Natural killer cell treated with Interleukin-12 subunit alpha and Interleukin-12 subunit beta and Interleukin-15 and Interleukin-18, amount 100 ng/mL, for 72 hours (primary cell): ENCODE measurements around the gene CDC40. TPM values are rescaled to one million over a fixed set of nuclear protein-coding genes. Genes with fewer than 3 reads are reported as not detected.

Experiments used
- ATAC-seq, 2 donors: fragments of 150-1000 bp; cut with Tn5 transposase in 1 of 2; sonication (Bioruptor Pico), chemical (Tn5 transposase) in 1 of 2; 2 replicates each; pipeline ENCODE4 v1.10.0; 2021
- DNase-seq: peaks from one replicate; pipeline ENCODE4 v3.0.0; 2022; ENCODE audit warnings: low spot score
- H3K27ac Mint-ChIP-seq, 2 donors: 1 replicate in 1 of 2; 2 replicates in 1 of 2; pipeline ENCODE4 v1.8.0; 2022; ENCODE audit warnings: mixed read lengths in 2 of 2, mild to moderate bottlenecking in 1 of 2, moderate library complexity in 1 of 2
- H3K27me3 Mint-ChIP-seq, 2 donors: 1 replicate in 1 of 2; 2 replicates in 1 of 2; pipeline ENCODE4 v1.8.0; 2022; ENCODE audit warnings: mixed read lengths in 2 of 2
- H3K36me3 Mint-ChIP-seq: one replicate; pipeline ENCODE4 v1.8.0; 2022; ENCODE audit warnings: mixed read lengths
- H3K4me1 Mint-ChIP-seq, 2 donors: 1 replicate in 1 of 2; 2 replicates in 1 of 2; pipeline ENCODE4 v1.8.0; 2022; ENCODE audit warnings: low read depth in 2 of 2, mixed read lengths in 2 of 2, mild to moderate bottlenecking in 1 of 2
- H3K4me3 Mint-ChIP-seq: one replicate; pipeline ENCODE4 v1.8.0; 2022; ENCODE audit warnings: mixed read lengths
- H3K9me3 Mint-ChIP-seq: 2 replicates; pipeline ENCODE4 v1.8.0; 2022; ENCODE audit warnings: mixed read lengths
- total RNA-seq, 2 donors: library from RNA; stranded (reverse); gene quantifications; one replicate each; pipeline ENCODE4 v1.2.3, GENCODE V29; 2022

CDC40 gene
- total RNA-seq, 2 donors from 2014 or later = 26.0 to 30.6 TPM

DNA sequence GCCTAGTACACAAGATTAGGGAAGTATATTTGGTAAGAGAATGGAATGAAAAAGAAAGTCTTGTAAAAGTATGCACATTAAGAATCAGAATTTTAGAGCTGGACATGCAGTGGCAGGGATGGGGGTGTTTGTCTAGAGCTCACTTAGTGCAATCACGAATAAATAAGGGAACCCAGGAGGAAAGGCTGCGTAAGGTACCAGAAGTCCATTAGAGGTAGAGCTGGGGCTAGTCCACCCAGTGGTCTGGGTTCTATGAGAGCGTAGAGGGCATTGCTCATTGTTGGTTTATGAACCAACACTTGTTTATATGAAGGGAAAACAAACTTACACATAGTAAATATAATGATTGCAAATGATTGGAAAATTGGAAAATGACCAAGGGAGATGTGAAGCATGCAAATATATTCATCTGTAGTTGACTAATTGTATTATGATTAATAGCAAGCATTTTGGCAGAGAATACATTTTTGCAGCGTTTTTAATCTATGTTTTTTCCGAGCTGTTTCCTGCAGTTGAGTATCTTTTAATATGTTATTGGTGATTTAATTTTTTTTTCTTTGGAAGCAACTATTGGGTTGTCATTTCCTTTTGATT is 3.2 kb downstream of the CDC40 start:
- Mint-ChIP-seq H3K27me3 (peaks cover 0 to 3% of the 10 kb centered on the region in 2 donors), H3K9me3 (no peaks in the 10 kb centered on the region), H3K4me1 (peaks cover 9 to 15% of the 10 kb centered on the region in 2 donors), H3K4me3 (no peak overlapping the region), H3K27ac (no peak overlapping the region), H3K36me3 (no peaks in the 10 kb centered on the region)
- no peak for ATAC-seq
- no peak for DNase-seq

DNA sequence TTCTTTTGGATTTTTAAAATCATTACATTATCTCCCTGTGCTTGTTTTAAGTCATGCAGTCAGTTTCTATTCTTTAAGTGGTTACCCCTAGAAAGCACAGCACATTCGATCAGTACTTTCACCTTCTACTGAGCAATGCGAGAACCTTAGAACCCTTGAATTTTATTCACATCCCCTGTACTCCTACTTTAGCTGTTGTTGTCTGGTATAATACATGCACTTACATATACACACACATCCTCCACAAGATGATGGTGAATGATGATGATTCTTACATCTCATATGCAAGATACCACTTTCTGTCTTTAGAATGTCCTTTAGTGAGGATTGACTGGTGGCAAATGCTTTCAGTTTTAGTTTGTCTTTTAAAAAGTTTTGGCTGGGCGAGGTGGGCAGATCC is 5.7 kb downstream of the CDC40 start:
- H3K27ac Mint-ChIP-seq = peak overlapping the region; percentile 22 to 62
- no peaks in the 10 kb centered on the region for H3K27me3 Mint-ChIP-seq
- H3K9me3 Mint-ChIP-seq = no peaks in the 10 kb centered on the region
- DNase-seq (no peak), ATAC-seq (peak; percentile 48 to 66)
- H3K4me3 Mint-ChIP-seq = peak overlapping the region; percentile 66
- peaks cover 10 to 11% of the 10 kb centered on the region in 2 donors for H3K4me1 Mint-ChIP-seq
- H3K36me3 Mint-ChIP-seq = no peaks in the 10 kb centered on the region

DNA sequence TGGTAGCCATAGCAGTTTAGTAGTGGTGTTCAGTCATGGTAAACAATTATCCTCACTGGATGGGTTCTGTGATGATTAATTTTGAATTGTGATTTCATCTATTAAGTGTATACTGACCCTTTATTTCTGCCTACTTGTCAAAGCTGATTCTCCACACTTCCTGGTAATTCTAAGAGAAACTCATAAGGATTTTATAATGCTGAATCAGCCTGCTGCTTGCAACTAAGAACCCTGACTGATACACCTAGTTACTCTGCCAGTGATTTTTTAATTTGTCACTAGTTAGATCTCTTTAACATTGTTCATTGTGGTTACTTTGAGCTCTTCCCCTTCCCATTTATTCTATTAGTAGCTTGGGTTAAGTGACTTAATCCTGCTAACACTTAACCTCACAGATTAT is 8.6 kb downstream of the CDC40 start:
- DNase-seq (no peak), ATAC-seq (no peak)
- no peak overlapping the region for H3K27ac Mint-ChIP-seq
- no peaks in the 10 kb centered on the region for H3K9me3 Mint-ChIP-seq
- H3K4me3 Mint-ChIP-seq = no peak overlapping the region
- H3K36me3 Mint-ChIP-seq = no peaks in the 10 kb centered on the region
- H3K4me1 Mint-ChIP-seq = peaks cover 10 to 11% of the 10 kb centered on the region in 2 donors
- no peaks in the 10 kb centered on the region for H3K27me3 Mint-ChIP-seq

DNA sequence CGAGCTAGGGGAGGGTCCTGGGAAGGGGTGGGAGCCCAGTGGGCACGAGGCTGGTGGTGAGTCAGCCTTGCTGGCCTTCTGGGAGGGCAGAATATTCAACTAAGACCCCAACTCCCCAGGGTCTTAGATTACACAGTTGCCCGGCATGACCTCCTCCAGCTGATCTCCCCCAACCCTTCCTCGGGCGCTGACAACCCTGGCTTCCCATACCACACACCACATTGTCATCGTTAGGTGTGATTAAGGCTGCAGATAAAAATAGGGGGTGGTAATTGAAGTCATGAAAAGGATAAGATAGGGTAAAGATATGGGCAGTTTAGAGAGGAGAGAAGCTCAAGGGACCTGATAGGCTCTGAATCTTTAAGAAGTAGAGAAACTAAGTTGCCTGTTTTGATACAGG is 10.5 kb downstream of the CDC40 start:
- Mint-ChIP-seq H3K4me3 (no peak overlapping the region), H3K36me3 (no peaks in the 10 kb centered on the region), H3K27me3 (no peaks in the 10 kb centered on the region), H3K4me1 (peaks cover 6 to 9% of the 10 kb centered on the region in 2 donors), H3K27ac (no peak overlapping the region), H3K9me3 (no peaks in the 10 kb centered on the region)
- ATAC-seq = peak in 1 of 2 donors; percentile 24
- DNase-seq = no peak

DNA sequence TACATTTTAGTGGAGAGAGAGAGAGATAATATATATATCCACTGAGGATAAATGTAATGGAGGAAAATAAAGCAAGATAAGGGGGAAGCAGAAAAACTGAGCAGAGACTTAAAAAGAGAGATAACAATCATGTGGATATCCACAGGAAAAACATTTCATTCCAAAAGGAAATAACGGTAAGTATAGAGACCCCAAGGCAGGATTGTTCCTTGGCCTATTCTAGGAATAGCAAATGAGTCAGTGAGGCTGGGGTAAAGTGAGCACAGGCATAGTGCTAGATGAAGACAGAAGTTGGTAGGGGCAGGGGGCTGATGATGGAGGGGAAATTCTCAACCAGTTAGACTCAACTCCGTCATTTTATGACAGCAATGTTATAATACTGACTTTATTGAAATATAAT is 11.2 kb downstream of the CDC40 start:
- no peaks in the 10 kb centered on the region for H3K27me3 Mint-ChIP-seq
- H3K4me3 Mint-ChIP-seq = no peak overlapping the region
- H3K36me3 Mint-ChIP-seq = no peaks in the 10 kb centered on the region
- H3K9me3 Mint-ChIP-seq = no peaks in the 10 kb centered on the region
- H3K27ac Mint-ChIP-seq = no peak overlapping the region
- peaks cover 0 to 5% of the 10 kb centered on the region in 2 donors for H3K4me1 Mint-ChIP-seq
- DNase-seq = no peak
- no peak for ATAC-seq

DNA sequence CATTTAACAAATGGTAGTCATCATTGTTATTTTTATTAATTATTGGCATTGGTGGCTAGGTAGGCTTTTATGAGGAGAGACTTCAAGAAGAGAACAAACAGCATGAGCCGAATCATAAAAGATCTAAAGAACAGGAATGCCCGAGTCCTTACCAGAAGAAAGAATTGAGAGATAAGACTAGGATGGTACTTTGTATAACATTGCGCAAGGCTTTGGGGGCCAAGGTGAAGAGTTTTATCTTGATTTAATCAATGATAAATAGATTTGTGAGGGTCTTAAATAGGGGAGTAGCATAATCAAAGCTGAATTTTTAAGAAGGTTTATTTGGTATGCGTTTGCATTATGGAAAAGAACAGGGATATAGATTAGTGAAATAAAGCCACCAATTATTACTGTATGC is 15.4 kb downstream of the CDC40 start:
- no peak for DNase-seq
- no peaks in the 10 kb centered on the region for H3K27me3 Mint-ChIP-seq
- no peak overlapping the region for H3K27ac Mint-ChIP-seq
- no peak for ATAC-seq
- H3K9me3 Mint-ChIP-seq = no peaks in the 10 kb centered on the region
- H3K36me3 Mint-ChIP-seq = no peaks in the 10 kb centered on the region
- peaks cover 5 to 9% of the 10 kb centered on the region in 2 donors for H3K4me1 Mint-ChIP-seq
- H3K4me3 Mint-ChIP-seq = no peak overlapping the region

DNA sequence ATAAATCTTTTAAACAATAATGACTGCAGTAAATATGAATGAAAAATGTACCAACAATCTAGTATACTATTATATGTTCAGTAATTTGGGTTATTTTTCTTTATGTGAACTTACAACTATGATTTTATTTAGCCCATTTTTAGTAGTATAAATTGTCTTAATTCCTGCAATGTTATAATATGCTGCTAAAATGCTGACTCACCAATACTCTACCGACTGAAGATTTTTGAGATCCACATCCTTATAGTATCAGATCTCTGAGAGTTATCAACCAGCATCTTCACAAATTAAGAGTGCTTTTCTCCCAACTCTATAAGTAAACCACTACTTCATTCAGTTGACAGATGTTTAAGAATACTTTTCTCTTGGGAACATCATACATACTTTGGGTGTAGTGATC is 16.6 kb downstream of the CDC40 start:
- Mint-ChIP-seq H3K27me3 (no peaks in the 10 kb centered on the region), H3K4me3 (no peak overlapping the region), H3K9me3 (no peaks in the 10 kb centered on the region), H3K27ac (no peak overlapping the region), H3K4me1 (peaks cover 5 to 9% of the 10 kb centered on the region in 2 donors), H3K36me3 (no peaks in the 10 kb centered on the region)
- ATAC-seq (no peak), DNase-seq (no peak)

DNA sequence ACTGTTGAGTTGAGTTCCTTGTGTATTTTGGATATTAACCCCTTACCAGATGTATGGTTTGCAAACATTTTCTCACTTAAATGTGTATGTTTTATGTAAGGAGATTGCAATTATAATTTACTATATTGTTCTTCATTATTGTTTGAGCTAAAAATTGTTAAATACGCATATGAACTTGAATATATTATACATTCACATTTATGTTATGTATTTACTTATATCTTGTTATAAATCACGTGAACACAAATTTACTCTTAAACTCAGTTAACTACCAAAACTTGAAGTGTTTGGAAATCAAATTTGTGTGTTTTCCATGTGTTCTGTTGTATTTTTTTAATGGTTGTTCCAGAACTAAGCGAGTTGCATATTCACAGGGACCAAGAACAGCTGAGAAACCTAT is 18.3 kb downstream of the CDC40 start:
- ATAC-seq (no peak), DNase-seq (no peak)
- Mint-ChIP-seq H3K4me3 (no peak overlapping the region), H3K36me3 (no peaks in the 10 kb centered on the region), H3K4me1 (peaks cover 5 to 9% of the 10 kb centered on the region in 2 donors), H3K27me3 (no peaks in the 10 kb centered on the region), H3K9me3 (no peaks in the 10 kb centered on the region), H3K27ac (no peak overlapping the region)

DNA sequence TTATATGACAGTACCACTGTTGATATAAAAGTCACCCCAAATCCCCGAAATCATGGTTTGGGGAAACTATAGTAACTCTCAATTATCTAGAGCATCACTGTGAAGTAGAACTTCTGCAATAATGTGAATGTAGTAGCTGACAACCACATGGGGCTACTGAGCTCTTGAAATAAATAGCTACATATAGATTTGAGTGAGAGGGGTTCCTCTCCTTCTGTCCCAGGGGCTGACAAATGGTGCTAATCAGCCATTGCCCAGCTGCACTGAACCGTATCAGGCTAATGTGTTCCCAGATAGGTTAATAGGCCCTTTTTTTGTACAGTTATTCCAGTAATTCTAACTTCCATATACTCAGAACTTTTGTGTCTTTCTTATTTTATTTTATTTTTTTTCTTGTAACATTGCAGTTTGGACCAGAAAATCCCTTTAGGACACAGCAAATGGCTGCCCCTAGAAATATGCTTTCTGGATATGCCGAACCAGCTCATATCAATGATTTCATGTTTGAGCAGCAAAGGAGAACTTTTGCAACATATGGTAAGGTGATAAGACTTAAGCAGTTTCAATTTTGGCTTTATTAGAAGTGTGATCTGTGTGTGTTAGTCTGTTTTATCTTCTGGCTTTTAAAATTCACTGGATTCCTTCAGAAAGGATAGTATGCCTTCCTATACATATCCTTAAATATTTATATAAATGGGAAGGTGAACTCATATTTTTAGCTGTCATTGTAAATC is 21.1 kb downstream of the CDC40 start:
- Mint-ChIP-seq H3K4me1 (peaks cover 5 to 9% of the 10 kb centered on the region in 2 donors), H3K4me3 (no peak overlapping the region), H3K36me3 (no peaks in the 10 kb centered on the region), H3K9me3 (no peaks in the 10 kb centered on the region), H3K27ac (no peak overlapping the region), H3K27me3 (no peaks in the 10 kb centered on the region)
- ATAC-seq (no peak), DNase-seq (no peak)

DNA sequence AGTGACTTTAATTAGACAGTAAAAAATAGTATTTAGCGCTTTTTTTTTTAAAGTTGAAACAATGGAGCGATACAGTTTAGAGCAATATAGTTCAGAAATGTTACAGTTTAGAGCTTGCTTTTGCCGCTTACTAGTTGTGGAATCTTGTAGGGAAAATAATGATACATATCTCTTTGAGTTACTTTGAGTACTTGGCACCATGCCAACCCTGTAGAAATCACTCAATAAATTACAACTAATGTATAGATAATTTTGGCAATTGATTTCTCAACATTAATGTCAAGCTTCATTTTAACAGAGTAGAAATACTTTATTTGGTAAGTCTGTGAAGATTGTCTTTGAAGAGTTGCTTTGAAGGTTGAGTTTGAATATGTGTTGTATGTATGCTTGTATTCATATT is 27.4 kb downstream of the CDC40 start:
- Mint-ChIP-seq H3K4me1 (no peaks in the 10 kb centered on the region), H3K4me3 (no peak overlapping the region), H3K36me3 (peaks cover 8% of the 10 kb centered on the region), H3K27me3 (no peaks in the 10 kb centered on the region), H3K27ac (no peak overlapping the region), H3K9me3 (no peaks in the 10 kb centered on the region)
- ATAC-seq (no peak), DNase-seq (no peak)

DNA sequence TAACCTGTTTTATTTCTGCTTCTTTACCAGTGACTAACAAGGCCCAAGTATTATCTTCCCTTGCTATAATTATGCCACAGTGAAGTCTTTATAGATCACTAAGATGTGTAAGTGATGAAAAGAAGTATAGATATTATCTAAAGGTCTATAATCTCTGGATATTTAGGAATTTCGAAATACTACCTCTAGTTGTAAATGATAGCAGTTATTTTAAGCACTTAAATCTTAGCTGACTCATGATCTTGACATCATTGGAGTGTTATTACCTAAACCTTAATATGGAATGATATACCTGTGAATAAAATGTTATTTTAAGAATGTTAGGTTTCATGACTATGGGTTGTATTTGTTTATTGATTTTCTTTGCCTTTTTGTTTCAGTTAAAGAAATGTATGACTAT is 31.5 kb downstream of the CDC40 start:
- no peaks in the 10 kb centered on the region for H3K9me3 Mint-ChIP-seq
- no peak for ATAC-seq
- H3K27me3 Mint-ChIP-seq = no peaks in the 10 kb centered on the region
- H3K27ac Mint-ChIP-seq = no peak overlapping the region
- H3K36me3 Mint-ChIP-seq = peaks cover 26% of the 10 kb centered on the region
- H3K4me1 Mint-ChIP-seq = no peaks in the 10 kb centered on the region
- DNase-seq = no peak
- H3K4me3 Mint-ChIP-seq = no peak overlapping the region

DNA sequence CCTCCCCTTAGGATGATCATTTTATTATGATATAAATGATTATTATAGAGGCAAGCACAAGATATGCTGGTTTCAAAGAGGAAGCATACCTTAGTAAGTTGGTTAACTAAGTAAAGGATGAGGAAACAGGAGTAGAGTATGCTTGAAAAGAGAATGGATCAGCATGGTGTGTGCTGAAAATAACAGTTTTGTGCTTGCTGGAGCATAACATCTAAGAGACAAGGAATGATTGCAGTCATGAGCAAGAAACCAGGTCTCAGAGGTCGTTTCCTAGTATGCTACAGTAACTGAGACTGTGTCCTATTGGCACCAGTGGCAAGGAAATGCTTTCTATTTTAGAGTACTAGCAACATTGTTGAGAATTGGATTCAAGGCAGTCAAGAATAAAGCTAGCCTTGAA is 34.1 kb downstream of the CDC40 start:
- no peaks in the 10 kb centered on the region for H3K4me1 Mint-ChIP-seq
- no peaks in the 10 kb centered on the region for H3K9me3 Mint-ChIP-seq
- peaks cover 31% of the 10 kb centered on the region for H3K36me3 Mint-ChIP-seq
- H3K27ac Mint-ChIP-seq = no peak overlapping the region
- no peak for ATAC-seq
- no peaks in the 10 kb centered on the region for H3K27me3 Mint-ChIP-seq
- no peak for DNase-seq
- no peak overlapping the region for H3K4me3 Mint-ChIP-seq

DNA sequence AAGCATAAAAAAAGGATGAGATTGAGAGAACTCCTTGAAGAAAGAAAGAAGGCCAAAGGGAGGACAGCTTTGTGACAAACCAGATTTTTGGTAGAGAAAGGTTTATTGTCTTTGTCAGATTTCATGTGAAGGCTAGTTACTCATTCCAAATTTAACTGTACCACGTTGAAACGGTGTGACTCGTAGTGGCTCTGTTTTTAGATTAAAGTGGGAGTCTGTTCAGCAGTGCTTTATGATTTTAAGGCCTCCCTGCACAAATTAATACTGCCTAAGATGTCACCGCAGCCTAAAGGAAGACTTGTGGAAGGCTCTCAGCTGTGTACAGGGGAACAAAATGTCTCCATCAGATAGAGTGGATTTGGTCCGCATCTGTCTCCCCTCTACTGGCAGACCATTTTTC is 35.9 kb downstream of the CDC40 start:
- DNase-seq (no peak), ATAC-seq (no peak)
- peaks cover 40% of the 10 kb centered on the region for H3K36me3 Mint-ChIP-seq
- H3K4me1 Mint-ChIP-seq = no peaks in the 10 kb centered on the region
- no peaks in the 10 kb centered on the region for H3K9me3 Mint-ChIP-seq
- no peak overlapping the region for H3K27ac Mint-ChIP-seq
- no peaks in the 10 kb centered on the region for H3K27me3 Mint-ChIP-seq
- H3K4me3 Mint-ChIP-seq = no peak overlapping the region

DNA sequence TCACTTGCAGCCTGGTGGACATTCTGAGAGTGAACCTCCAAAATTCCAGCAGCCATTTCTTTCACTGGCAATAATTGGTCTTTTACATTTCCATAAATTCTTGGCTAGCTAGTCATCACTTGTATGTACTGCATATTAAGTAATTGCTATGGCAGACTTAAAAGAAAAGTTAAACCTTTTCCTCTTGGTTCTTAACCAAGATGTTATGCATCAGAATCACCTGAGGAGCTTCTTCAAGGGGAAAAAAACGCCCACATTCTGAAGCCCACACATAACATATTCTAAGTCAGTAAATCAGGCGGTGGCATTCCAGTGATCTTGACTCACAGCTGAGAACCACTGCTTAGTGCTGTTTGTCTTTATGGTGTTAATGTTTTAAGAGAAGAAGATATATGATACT is 37.0 kb downstream of the CDC40 start:
- Mint-ChIP-seq H3K4me1 (no peaks in the 10 kb centered on the region), H3K27ac (no peak overlapping the region), H3K36me3 (peaks cover 35% of the 10 kb centered on the region), H3K27me3 (no peaks in the 10 kb centered on the region), H3K9me3 (no peaks in the 10 kb centered on the region), H3K4me3 (no peak overlapping the region)
- DNase-seq (no peak), ATAC-seq (no peak)

DNA sequence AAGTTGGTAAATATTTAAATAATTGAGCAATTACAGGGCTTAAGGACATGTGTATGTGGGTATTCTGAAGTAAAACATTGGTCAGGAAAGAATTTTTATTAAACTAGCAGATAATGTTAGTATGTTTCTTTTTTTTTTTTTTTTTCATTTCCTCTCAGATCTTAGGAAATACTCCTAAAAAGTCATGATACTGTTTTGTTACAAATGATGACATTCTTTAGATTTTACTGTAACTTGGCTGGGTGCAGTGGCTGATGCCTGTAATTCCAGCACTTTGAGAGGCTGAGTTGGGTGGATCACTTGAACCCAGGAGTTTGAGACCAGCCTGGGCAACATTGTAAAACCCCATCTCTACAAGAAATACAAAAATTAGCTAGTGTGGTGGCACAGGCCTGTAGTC is 41.5 kb downstream of the CDC40 start:
- H3K27me3 Mint-ChIP-seq = no peaks in the 10 kb centered on the region
- ATAC-seq (no peak), DNase-seq (no peak)
- H3K9me3 Mint-ChIP-seq = no peaks in the 10 kb centered on the region
- H3K27ac Mint-ChIP-seq = no peak overlapping the region
- H3K4me1 Mint-ChIP-seq = peaks cover 0 to 2% of the 10 kb centered on the region in 2 donors
- H3K4me3 Mint-ChIP-seq = no peak overlapping the region
- peaks cover 18% of the 10 kb centered on the region for H3K36me3 Mint-ChIP-seq
